ENCODE measurements around the gene GPBP1L1.

Gene GPBP1L1

GRCh38 chr1:45584351-45585109 is 101.8 kb downstream of the GPBP1L1 start:
- Histone ChIP-seq H3K4me3 (ENCODE audit: low read depth in 1 of 2, low read length in 2 of 2) (peak overlapping the region; percentile 98 to 100), H3K27me3 (ENCODE audit: low read depth, low read length) (no peaks in the 10 kb centered on the region), H3K9me3 (ENCODE audit: control insufficient read depth in 1 of 2, low read length in 2 of 2) (no peaks in the 10 kb centered on the region), H3K27ac (ENCODE audit: low read length) (peak overlapping the region; percentile 91), H3K36me3 (ENCODE audit: control insufficient read depth in 1 of 2, insufficient read depth in 2 of 2, low read length in 2 of 2) (peaks cover 0 to 4% of the 10 kb centered on the region in 2 donors), H3K4me1 (ENCODE audit: control insufficient read depth in 1 of 2, insufficient read depth in 2 of 2, low read length in 2 of 2) (peaks cover 10 to 23% of the 10 kb centered on the region in 2 donors)

DNA sequence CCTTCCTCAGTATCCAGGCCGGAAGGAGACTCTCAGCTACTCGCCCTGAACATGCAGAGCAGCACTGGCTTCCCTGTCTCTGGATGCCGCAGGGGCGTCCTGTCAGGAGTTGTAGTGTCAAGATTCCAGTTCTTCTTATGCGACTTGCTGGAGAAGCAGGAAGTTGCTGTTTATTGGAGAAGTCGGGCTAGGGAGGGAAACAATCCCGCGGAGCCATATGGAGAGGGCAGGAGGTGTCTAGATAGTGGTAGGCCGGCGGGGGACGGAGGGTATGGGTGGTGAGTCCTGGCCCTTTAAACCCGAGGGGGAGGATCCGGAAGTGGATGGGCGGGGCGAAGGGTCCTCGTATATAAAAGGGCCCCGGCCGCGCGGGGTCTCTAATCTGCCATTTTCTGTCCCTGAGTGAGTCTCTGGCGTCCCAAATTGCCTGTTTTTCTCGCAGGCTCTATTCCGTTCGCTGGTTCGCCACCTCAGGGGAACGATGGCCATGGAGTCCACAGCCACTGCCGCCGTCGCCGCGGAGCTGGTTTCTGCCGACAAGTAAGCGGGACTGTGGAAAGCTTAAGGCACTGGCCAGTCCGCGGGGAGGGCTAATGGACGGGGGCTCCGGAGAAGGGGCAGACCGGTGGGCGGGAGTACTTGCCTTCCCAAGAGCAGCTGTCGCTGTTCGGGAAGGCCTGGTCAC is 102.5 kb downstream of the GPBP1L1 start, which contains the start of gene NASP:
Gene NASP, plus strand, starts transcription at position 376 of the 685 bp plus-strand sequence. Its CDS starts 106 bp downstream, at position 482.
- Histone ChIP-seq H3K4me3 (ENCODE audit: low read depth in 1 of 2, low read length in 2 of 2) (peak within 1 kb of the TSS; percentile 98 to 100), H3K36me3 (ENCODE audit: control insufficient read depth in 1 of 2, insufficient read depth in 2 of 2, low read length in 2 of 2) (peaks cover 0 to 4% of the 10 kb centered on the region in 2 donors), H3K9me3 (ENCODE audit: control insufficient read depth in 1 of 2, low read length in 2 of 2) (no peaks in the 10 kb centered on the region), H3K27me3 (ENCODE audit: low read depth, low read length) (no peaks in the 10 kb centered on the region), H3K4me1 (ENCODE audit: control insufficient read depth in 1 of 2, insufficient read depth in 2 of 2, low read length in 2 of 2) (peaks cover 10 to 23% of the 10 kb centered on the region in 2 donors), H3K27ac (ENCODE audit: low read length) (peak within 1 kb of the TSS; percentile 91)

DNA sequence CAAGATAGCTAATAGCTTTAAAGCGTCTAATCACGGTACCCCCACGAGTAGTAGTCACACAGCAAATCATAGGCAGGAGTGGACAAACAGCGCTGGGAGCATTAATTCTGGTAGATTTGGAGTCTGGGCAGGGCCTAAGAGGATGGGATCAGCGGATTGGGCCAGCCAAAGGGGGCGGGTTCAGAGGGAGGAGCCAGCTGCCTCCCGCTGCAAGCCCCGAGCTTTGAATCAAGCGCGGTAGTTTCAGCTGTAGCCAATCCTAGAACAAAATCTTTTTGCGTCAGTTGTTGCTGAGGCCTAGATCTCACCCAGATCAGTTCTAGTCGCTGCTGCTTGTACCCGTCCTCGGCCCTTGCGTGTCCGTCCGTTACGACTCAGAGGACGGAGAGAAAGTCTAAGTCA is 103.1 kb downstream of the GPBP1L1 start:
- peak overlapping the region; percentile 98 to 100 for H3K4me3 ChIP-seq (ENCODE audit: low read depth in 1 of 2, low read length in 2 of 2)
- H3K27me3 ChIP-seq (ENCODE audit: low read depth, low read length), result no peaks in the 10 kb centered on the region
- H3K4me1 ChIP-seq (ENCODE audit: control insufficient read depth in 1 of 2, insufficient read depth in 2 of 2, low read length in 2 of 2), result peaks cover 10 to 23% of the 10 kb centered on the region in 2 donors
- peak overlapping the region; percentile 91 for H3K27ac ChIP-seq (ENCODE audit: low read length)
- H3K36me3 ChIP-seq (ENCODE audit: control insufficient read depth in 1 of 2, insufficient read depth in 2 of 2, low read length in 2 of 2), result peaks cover 0 to 4% of the 10 kb centered on the region in 2 donors
- H3K9me3 ChIP-seq (ENCODE audit: control insufficient read depth in 1 of 2, low read length in 2 of 2), result no peaks in the 10 kb centered on the region
